ENCODE data around the gene SPATA31C1.
"Not testable (repeated sequence)": the region's sequence is repeated elsewhere in the genome, so short reads cannot be mapped to it uniquely, and the experiment has no call there.

SPATA31C1 gene

DNA sequence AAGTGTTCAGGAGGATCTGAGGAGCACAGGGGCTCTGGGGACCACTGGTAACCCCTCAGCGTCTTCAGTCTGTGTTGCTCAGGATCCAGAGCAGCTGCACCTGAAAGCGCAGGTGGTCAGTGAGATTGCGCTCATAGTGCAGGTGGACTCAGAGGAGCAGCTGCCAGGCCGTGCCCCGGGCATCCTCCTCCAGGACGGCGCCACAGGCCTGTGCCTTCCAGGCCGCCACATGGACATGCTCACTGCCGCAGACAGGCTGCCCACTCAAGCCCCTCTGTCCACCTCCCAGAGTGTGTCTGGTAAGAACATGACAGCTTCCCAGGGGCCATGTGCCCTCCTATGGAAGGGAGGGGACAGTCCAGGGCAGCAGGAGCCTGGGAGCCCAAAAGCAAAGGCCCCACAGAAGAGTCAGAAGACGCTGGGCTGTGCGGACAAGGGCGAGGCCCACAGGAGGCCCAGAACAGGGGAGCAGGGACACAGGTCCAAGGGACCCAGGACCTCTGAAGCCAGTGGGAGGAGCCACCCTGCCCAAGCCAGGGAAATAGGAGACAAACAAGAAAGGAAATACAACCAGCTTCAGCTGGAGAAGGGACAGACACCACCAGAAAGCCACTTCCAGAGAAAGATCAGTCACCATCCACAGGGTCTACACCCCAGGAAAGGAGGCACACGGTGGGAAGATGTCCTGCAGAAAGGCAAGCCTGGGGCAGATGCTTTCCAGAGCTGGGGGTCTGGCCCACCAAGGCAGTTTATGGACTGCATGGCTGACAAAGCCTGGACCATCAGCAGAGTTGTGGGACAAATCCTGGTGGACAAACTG lies 29.9 kb upstream of the SPATA31C1 start:
- DNase-seq, result no peak

DNA sequence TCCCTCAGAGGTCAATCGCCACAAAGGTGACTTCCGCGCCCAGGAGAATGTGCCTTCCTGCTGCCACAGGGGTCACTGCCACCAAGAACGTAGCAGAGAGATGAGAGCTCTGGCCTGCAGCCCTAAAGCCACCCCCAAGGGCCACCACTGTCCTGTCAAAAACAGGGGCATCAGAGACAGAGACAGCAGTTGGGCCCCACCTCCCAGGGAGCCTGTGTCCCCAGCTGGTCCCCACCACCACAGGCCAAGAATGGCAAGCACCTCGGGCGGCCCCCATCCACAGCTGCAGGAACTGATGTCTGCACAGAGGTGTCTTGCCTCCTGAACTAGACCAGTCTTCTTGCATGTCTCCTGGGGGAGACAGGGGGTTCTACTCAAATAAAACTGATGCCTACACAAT lies 29.3 kb upstream of the SPATA31C1 start:
- DNase-seq, result no peak

- no peak for DNase-seq
Measured at GRCh38 chr9:87889065-87889881, 28.5 kb upstream of the SPATA31C1 start.

GRCh38 chr9:87889882-87890252 lies 27.9 kb upstream of the SPATA31C1 start:
- DNase-seq, result no peak

DNA sequence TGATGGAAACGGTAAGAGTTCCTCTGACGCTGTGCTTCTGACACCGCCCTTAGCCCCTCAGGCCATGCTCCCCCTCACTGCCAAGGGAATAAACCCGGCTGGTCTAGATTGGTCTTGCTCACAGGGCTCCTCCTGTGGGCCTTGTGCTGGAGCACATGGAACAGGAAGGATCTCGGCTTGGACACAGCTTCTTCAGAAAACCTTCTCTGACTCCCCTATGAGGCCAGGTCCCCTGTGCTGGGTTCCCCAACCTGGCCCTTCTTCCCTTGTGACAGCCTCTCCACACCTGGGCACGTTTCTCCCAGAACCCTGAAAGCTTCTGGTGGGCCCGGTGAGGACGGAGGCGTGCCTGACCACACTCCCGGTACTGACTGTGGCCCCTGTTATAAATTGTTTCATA lies 26.9 kb upstream of the SPATA31C1 start:
- no peak for DNase-seq

DNA sequence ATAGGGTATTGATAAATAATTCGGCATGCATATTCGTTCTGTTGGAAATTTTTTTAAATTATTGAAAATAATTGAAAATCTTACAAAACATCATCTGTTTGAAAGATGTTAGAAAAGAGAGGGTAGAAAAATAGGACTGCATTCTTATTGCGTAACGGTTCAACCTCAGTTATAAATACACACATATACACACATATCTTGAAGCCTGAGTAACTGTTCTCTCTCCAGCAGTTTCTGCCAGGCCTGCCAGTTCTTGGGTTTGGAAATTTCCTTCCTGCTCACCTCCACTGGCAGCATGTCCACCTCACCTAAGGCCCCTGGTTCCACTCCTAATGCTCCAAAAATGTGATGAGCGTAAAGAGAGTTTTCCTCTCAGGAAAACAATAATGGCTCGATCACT lies 26.0 kb upstream of the SPATA31C1 start:
- DNase-seq, result no peak

- no peak for DNase-seq
Measured at GRCh38 chr9:87892956-87893355, 24.8 kb upstream of the SPATA31C1 start.

- no peak for DNase-seq
Measured at GRCh38 chr9:87894998-87895625, 22.6 kb upstream of the SPATA31C1 start.

DNA sequence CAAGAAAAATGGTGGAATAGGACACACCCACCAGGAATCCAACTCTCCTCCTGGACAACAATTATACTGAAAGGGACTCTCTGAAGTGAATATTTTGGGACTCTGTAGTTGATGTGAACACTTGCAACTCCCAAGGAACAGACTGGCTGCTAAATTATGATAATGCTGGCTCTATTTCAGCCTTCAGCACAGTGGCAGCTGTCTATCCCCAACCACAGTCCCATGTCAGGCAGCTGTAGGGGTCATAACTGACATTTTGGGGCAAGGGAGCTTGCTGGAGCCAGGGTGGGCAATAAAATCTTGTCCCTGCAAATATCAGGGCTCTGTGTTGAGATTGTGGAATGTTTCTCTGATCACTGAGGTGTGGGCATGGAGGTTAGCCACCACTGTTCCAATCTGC lies 20.9 kb upstream of the SPATA31C1 start:
- DNase-seq, result no peak

DNA sequence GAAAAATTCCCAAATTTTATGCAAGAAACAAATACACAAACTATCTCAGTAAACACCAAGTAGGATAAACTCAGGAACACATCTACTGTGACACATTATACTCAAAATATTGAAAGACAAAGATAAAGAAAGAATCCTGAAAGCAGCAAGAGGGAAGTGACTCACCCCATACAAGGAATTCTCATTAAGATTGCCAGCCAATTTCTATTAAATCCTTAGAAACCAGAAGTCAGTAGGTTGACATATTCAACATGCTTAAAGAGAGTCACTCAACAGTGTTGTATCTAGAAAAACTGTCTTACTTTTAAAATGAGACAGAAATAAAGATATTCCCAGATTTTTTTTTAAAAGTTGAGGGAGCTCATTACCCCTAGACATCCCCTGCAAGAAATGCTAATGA lies 19.6 kb upstream of the SPATA31C1 start:
- DNase-seq, result no peak

GRCh38 chr9:87902371-87902770 lies 15.4 kb upstream of the SPATA31C1 start:
- DNase-seq, result not testable (repeated sequence)

DNA sequence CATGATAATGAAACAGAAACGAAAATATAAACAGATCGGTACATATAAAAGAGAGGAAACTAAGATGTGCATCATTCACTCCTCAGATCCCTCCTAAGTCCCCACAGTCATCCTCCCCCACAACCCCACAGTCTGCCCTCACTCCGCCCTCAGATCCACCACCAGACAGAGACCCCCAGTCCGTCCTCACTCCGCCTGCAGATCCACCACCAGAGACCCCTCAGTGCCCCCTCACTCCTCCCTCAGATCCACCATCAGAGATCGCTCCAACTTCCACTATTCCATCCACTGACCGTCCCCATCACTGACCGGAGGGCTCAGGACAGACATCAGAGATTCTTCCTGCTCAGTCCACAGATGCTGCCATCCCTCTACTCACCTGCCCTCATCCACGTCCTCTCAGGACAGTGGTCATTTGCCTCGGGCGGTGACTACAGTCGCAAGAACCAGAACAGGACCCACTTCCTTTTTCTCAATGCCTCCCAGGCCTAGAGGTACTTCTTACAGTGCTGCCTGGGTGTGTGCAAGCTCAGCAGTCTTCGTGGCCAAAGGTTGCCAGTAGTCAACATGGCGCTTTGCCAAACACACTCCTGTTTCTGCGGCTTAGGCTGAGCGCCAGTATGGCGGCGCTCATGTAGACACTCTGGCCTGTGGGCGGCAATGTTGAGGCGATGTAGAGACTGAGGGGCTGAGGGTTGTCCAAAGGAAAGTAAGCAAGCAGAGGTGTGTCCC lies 8.3 kb upstream of the SPATA31C1 start:
- no peak for DNase-seq

DNA sequence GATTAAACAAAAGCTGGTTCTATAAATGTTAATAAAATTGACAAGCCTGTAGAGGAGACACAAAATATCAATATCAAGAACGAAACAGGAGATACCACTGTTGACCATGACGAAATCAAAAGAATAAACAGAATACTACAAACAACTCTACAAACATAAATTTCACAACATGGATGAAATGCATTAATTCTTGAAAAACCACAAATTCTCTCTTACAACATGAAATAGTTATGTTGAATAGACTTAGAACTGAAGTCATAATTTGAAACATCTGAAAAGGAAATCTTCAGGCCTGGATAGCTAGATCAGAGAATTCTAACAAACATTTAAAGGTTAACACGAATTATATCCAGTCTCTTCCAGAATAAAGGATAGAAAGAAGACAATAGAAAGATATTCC lies 6.9 kb upstream of the SPATA31C1 start:
- no peak for DNase-seq

DNA sequence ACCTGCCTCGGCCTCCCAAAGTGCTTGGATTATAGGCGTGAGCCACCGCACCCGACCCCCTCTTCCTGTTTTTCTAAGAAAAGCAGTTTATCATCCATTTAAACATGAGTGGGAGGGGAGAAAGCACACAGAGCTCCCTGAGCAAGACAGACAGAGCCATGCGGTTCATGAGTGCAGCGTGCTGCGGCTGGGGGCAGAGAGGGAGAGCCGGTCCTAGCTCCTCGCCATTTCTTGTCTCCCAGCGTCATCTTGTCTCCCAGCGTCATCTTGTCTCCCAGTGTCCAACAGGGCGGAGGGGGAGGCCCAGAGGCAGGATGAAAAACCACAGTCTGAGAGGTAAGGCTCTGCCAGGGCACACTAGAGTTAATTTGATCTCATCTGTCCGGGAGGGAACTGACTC lies 1.3 kb downstream of the SPATA31C1 start:
- DNase-seq, result not testable (repeated sequence)

- DNase-seq, result not testable (repeated sequence)
Measured at GRCh38 chr9:87921561-87921960, 3.8 kb downstream of the SPATA31C1 start.

GRCh38 chr9:87923012-87923411 lies 5.2 kb downstream of the SPATA31C1 start:
- DNase-seq, result peak in 1 of 2 donors; percentile 3

DNA sequence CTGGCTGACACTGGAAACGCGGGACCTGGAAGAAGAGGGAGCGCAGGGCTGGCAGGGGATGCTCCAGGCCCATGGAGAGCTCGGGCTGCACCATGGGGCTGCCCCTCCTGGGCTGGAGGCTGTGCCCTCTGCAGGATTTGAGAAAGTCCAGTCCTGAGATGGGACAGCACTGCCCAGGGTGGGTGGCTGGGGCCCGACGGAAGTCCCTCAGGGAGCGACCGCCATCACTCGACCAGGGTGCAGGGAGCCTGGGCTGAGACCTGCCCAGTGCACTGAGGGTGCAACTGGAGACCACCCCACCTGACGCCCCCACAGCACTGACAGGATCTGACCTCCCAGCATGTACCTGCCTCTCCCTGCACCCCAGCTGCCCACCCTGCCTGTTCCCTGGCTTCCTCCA lies 7.1 kb downstream of the SPATA31C1 start:
- not testable (repeated sequence) for DNase-seq

DNA sequence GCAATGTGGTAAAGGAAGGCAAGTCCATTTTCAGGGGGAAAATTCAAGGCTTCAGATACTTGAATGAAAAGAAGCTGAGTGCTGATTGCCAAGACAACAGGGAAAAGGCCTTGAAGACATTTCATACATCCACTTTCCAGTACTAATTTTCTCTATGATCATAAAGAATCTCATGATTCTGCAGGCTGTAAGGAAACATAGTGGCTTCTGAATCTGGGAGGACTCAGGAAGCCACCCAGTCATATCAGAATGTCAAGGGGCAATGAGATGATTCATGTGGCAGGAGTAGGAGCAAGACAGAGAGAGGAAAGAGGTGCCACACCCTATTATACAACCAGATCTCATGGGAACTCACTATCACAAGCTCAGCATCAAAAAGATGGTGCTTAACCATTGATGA lies 11.4 kb downstream of the SPATA31C1 start:
- not testable (repeated sequence) for DNase-seq

DNA sequence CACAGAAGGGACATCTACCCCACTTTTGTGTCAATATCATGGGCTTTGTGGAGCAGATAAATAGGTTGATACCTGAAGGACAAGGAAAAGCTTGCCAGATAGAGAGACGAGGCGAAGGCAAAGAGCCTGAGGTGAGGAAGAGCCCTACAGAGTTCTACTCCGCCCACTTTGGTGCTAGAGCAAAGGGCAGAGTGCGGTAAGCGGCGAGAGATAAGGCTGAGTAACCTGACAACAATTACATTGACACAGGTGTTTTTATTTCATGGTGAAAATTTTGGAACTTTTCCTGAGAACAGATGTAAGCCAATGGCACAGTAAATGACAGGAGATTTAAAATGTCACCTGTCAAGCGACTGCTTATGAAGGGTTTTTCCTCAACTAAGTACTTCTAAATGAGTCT lies 16.7 kb downstream of the SPATA31C1 start:
- DNase-seq, result not testable (repeated sequence)

DNA sequence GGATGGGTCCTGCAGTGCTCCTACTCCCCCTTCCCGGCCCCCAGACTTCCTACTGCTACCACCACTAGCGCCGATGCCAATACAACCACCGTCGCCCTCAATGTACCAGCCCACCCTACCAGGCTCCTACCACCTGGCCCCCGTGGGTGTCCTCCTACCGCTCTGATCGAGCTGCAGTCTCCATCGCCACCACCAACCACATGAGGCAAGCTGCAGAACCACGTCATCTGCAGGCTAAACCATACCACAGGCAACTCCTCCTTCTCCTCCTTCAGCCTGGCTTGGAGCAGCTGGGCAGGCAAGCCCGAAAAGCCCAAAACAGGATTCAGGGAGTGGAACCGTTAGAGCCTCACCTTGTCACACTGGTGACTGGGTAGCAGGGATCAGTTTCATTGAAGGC lies 19.6 kb downstream of the SPATA31C1 start:
- not testable (repeated sequence) for DNase-seq

DNA sequence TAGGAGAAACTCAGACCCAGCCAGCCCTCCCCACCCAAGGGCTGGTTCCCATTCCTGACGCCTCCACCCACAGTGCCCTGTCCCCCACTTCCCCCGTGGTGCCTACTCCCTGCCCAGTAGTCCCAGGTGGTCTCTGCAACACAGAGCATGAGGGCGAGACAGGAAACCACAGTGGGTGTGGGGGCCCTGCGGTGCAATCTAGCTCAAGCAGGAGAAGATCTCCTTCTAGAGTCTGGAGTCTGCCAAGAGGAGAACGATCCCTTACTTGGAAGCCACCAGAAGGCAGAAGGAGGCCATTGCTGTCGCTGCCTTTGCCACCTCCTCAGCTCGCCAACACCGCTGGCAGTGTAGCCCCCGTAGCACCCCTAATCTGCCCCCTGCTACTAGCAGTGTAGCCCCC lies 20.2 kb downstream of the SPATA31C1 start:
- not testable (repeated sequence) for DNase-seq

- DNase-seq, result not testable (repeated sequence)
Measured at GRCh38 chr9:87938336-87938735, 20.6 kb downstream of the SPATA31C1 start.

DNA sequence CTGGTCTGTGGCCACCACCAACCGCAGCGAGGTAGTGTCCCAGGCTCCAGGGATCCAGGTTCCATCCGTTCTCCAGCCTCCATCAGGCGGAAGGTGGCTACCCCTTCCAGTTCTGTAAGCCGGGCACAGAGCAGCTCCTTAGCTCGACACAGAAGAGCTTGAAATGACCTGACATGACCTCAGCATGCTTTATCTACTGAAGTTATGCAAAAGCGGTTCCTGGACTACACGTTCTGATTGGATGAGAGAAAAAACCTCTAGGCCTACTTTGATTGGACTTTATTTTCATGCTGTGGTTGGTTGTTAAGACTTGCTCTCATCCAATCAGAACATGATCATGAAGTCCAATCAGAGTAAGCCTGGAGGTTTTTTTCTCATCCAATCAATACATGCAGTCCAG lies 21.3 kb downstream of the SPATA31C1 start:
- not testable (repeated sequence) for DNase-seq
